CD4-positive, alpha-beta T cell (primary cell): ENCODE results near the gene CTRB2. TPM values are rescaled to one million over a fixed set of nuclear protein-coding genes. Genes with fewer than 3 reads are reported as not detected.
"Not testable (repeated sequence)": the region's sequence is repeated elsewhere in the genome, so short reads cannot be mapped to it uniquely, and the experiment has no call there.

Experiments used
- ATAC-seq: fragments of 200-7000 bp; cut with Tn5 transposase; one replicate; pipeline ENCODE4 v1.10.0; 2022; ENCODE audit warnings: mild to moderate bottlenecking; ENCODE audit not compliant: poor library complexity
- CTCF ChIA-PET: fragments of 350-600 bp; sonication (Branson Sonifier 250); formaldehyde crosslinking; loops from one replicate; lab custom pipeline; 2021; ENCODE audit warnings: antibody characterized with exemption, inconsistent platforms; lab: Charles Lee
- POLR2A ChIA-PET: fragments of 350-600 bp; sonication (Branson Sonifier 250); formaldehyde crosslinking; loops from one replicate; lab custom pipeline; 2021; ENCODE audit warnings: antibody characterized with exemption, inconsistent platforms; lab: Charles Lee
- DNase-seq, 14 experiments: peaks; one replicate each; pipeline ENCODE4 v3.0.0-alpha.2; 2013 to 2020; ENCODE audit warnings: mixed read lengths in 2 of 14
- H3K27ac ChIP-seq, 2 donors: one replicate each; pipeline versions ENCODE4 v1.5.1 to v1.7.0; 2013; ENCODE audit warnings: low read length in 2 of 2, low read depth in 1 of 2, mild to moderate bottlenecking in 1 of 2
- H3K27me3 ChIP-seq, 2 experiments: 1 replicate in 1 of 2; 2 replicates in 1 of 2; pipeline versions ENCODE4 v1.6.1 to v1.7.0; 2013; ENCODE audit warnings: low read length in 2 of 2, control low read depth in 1 of 2, mild to moderate bottlenecking in 1 of 2, moderate library complexity in 1 of 2; ENCODE audit not compliant: insufficient read depth in 2 of 2, control insufficient read depth in 1 of 2
- H3K36me3 ChIP-seq: one replicate; pipeline ENCODE4 v1.6.1; 2013; ENCODE audit warnings: low read length, control low read depth; ENCODE audit not compliant: insufficient read depth
- H3K4me1 ChIP-seq: one replicate; pipeline ENCODE4 v1.6.1; 2013; ENCODE audit warnings: low read length, control low read depth; ENCODE audit not compliant: insufficient read depth
- H3K4me3 ChIP-seq: one replicate; pipeline ENCODE4 v1.5.1; 2013; ENCODE audit warnings: mild to moderate bottlenecking, low read length, moderate library complexity
- H3K9me3 ChIP-seq, 2 experiments: 1 replicate in 1 of 2; 2 replicates in 1 of 2; pipeline versions ENCODE4 v1.6.1 to v1.7.0; 2013; ENCODE audit warnings: low read length in 2 of 2, mild to moderate bottlenecking in 2 of 2, control low read depth in 1 of 2, moderate library complexity in 1 of 2; ENCODE audit not compliant: control insufficient read depth in 1 of 2, insufficient read depth in 1 of 2
- H3K27ac Mint-ChIP-seq: one replicate; pipeline ENCODE4 v1.8.0; 2020; ENCODE audit warnings: mixed read lengths
- H3K27me3 Mint-ChIP-seq: one replicate; pipeline ENCODE4 v1.8.0; 2021; ENCODE audit warnings: mixed read lengths
- H3K36me3 Mint-ChIP-seq: one replicate; pipeline ENCODE4 v1.8.0; 2021; ENCODE audit warnings: low read depth, mixed read lengths
- H3K4me1 Mint-ChIP-seq: one replicate; pipeline ENCODE4 v1.8.0; 2021; ENCODE audit warnings: low read depth, mixed read lengths
- H3K4me3 Mint-ChIP-seq: one replicate; pipeline ENCODE4 v1.8.0; 2020; ENCODE audit warnings: mild to moderate bottlenecking, mixed read lengths
- H3K9me3 Mint-ChIP-seq: one replicate; pipeline ENCODE4 v1.8.0; 2020; ENCODE audit warnings: mixed read lengths
- intact Hi-C, 2 experiments: fragments of 100-400 bp; cut with DNase I in 1 of 2; cut with micrococcal nuclease in 1 of 2; formaldehyde crosslinking; loops; one replicate each; pipeline versions ENCODE4 v1.15.1 to v1.9.0; 2023 to 2025; cut with DNase I, micrococcal nuclease
- total RNA-seq, 174 experiments: library from RNA in 2 of 174; stranded (reverse) in 2 of 174; gene quantifications; one replicate each; pipeline ENCODE4 v1.2.3 and lab custom pipeline; 2021 to 2026
- TF ChIP-seq, protein P1 (sequence below): fragments of 200-600 bp; IDR thresholded peaks from one replicate; pipeline ENCODE4 v1.8.0; 2022; ENCODE audit warnings: antibody characterized with exemption, mild to moderate bottlenecking

CTRB2 gene
- total RNA-seq, 2 experiments from 2014 or later = not detected

GRCh38 chr16:75216127-75216526 is 9.2 kb upstream of the CTRB2 start:
- Mint-ChIP-seq H3K36me3 (no peaks in the 10 kb centered on the region), H3K27me3 (no peaks in the 10 kb centered on the region), H3K4me1 (peaks cover 11% of the 10 kb centered on the region), H3K4me3 (no peak overlapping the region), H3K9me3 (no peaks in the 10 kb centered on the region), H3K27ac (no peak overlapping the region)
- intact Hi-C loops = no loop called here
- ATAC-seq (no peak), DNase-seq (no peak)
- Histone ChIP-seq H3K4me3 (no peak overlapping the region), H3K27ac (no peak overlapping the region), H3K9me3 (no peaks in the 10 kb centered on the region), H3K27me3 (no peaks in the 10 kb centered on the region), H3K4me1 (peaks cover 8% of the 10 kb centered on the region), H3K36me3 (no peaks in the 10 kb centered on the region)
- ChIA-PET POLR2A (no interaction called here), CTCF (interaction anchor here (1.0 kb wide), 1 partner anchor 17 kb away, joined by 3 read pairs; no protein-coding TSS in a partner anchor)
- TF ChIP-seq, protein P1, sequence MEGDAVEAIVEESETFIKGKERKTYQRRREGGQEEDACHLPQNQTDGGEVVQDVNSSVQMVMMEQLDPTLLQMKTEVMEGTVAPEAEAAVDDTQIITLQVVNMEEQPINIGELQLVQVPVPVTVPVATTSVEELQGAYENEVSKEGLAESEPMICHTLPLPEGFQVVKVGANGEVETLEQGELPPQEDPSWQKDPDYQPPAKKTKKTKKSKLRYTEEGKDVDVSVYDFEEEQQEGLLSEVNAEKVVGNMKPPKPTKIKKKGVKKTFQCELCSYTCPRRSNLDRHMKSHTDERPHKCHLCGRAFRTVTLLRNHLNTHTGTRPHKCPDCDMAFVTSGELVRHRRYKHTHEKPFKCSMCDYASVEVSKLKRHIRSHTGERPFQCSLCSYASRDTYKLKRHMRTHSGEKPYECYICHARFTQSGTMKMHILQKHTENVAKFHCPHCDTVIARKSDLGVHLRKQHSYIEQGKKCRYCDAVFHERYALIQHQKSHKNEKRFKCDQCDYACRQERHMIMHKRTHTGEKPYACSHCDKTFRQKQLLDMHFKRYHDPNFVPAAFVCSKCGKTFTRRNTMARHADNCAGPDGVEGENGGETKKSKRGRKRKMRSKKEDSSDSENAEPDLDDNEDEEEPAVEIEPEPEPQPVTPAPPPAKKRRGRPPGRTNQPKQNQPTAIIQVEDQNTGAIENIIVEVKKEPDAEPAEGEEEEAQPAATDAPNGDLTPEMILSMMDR = no peak

- H3K36me3 Mint-ChIP-seq, H3K4me3 Mint-ChIP-seq, H3K27ac Mint-ChIP-seq, ATAC-seq, intact Hi-C loops, H3K9me3 Mint-ChIP-seq, H3K4me3 ChIP-seq, POLR2A ChIA-PET, H3K27ac ChIP-seq, H3K36me3 ChIP-seq, H3K27me3 Mint-ChIP-seq, DNase-seq, H3K9me3 ChIP-seq, H3K27me3 ChIP-seq, H3K4me1 ChIP-seq, H3K4me1 Mint-ChIP-seq: not testable (repeated sequence)
- CTCF ChIA-PET = interaction anchor here (0.6 kb wide), 1 partner anchor 183 kb away, joined by 3 read pairs; no protein-coding TSS in a partner anchor
Observed at GRCh38 chr16:75211286-75211685, 4.3 kb upstream of the CTRB2 start.

DNA sequence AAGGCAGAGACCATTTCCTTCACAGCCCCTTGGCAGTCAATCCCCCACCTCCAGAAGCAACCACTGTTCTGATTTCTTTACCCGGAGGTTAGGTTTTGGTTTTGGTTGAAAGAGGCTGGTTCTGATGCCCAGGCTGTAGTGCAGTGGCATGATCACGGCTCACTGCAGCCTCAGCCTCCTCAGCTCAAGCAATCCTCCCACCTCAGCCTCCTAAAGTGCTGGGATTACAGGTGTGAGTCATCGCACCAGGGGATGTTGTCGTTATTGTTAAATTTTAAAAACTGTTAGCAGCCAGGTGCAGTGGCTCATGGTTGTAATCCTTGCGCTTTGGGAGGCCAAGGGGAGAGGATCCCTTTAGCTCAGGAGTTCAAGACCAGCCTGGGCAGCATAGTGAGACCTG is 3.0 kb upstream of the CTRB2 start:
- Histone ChIP-seq H3K27ac (no peak overlapping the region), H3K9me3 (no peaks in the 10 kb centered on the region), H3K4me1 (no peaks in the 10 kb centered on the region), H3K4me3 (no peak overlapping the region), H3K27me3 (no peaks in the 10 kb centered on the region), H3K36me3 (no peaks in the 10 kb centered on the region)
- ChIA-PET POLR2A (no interaction called here), CTCF (interaction anchor here (0.7 kb wide), 1 partner anchor 11 kb away, joined by 5 read pairs; no protein-coding TSS in a partner anchor)
- ATAC-seq (no peak), DNase-seq (no peak)
- no peaks in the 10 kb centered on the region for H3K9me3 Mint-ChIP-seq
- no peak overlapping the region for H3K4me3 Mint-ChIP-seq
- H3K36me3 Mint-ChIP-seq = no peaks in the 10 kb centered on the region
- H3K27me3 Mint-ChIP-seq = no peaks in the 10 kb centered on the region
- intact Hi-C loops = no loop called here
- H3K27ac Mint-ChIP-seq = no peak overlapping the region
- no peaks in the 10 kb centered on the region for H3K4me1 Mint-ChIP-seq
- TF ChIP-seq, protein P1 = no peak

DNA sequence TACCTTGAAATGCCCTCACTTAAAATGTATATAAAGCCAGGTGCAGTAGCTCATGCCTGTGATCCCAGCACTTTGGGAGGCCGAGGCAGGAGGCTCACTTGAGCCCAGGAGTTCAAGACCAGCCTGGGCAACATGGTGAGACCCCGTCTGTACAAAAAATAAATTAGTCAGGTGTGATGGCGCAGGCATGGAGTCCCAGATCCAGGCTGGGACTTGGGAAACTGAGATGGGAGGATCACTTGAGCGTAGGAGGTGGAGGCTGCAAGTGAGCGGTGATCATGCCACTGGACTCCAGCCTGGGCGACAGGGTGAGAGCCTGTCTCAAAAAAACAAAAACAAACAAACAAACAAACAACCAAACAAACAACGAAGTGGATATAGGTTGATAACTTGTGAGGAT is 2.6 kb upstream of the CTRB2 start:
- ATAC-seq, intact Hi-C loops, H3K27me3 Mint-ChIP-seq, DNase-seq, H3K9me3 ChIP-seq, H3K27ac ChIP-seq, H3K4me1 Mint-ChIP-seq, H3K4me3 ChIP-seq, H3K36me3 Mint-ChIP-seq, H3K36me3 ChIP-seq, H3K27ac Mint-ChIP-seq, H3K9me3 Mint-ChIP-seq, H3K4me1 ChIP-seq, POLR2A ChIA-PET, CTCF ChIA-PET, H3K4me3 Mint-ChIP-seq, H3K27me3 ChIP-seq: not testable (repeated sequence)
